Liver (tissue), 9 donors: ENCODE results near the gene CENPF. TPM values are rescaled to one million over a fixed set of nuclear protein-coding genes. Genes with fewer than 3 reads are reported as not detected.

Experiments used
- DNase-seq: peaks from one replicate; pipeline ENCODE4 v3.0.0-alpha.2; 2017; ENCODE audit warnings: low spot score
- H3K27ac ChIP-seq, 2 donors: one replicate each; pipeline ENCODE4 v1.7.0; 2013; ENCODE audit warnings: inconsistent platforms in 2 of 2, low read length in 2 of 2, control low read depth in 1 of 2, low read depth in 1 of 2, mild to moderate bottlenecking in 1 of 2
- H3K27me3 ChIP-seq, 4 donors: one replicate each; pipeline versions ENCODE4 v1.6.1 to v1.7.0; 2013; ENCODE audit warnings: low read length in 3 of 4, inconsistent platforms in 1 of 4, mild to moderate bottlenecking in 1 of 4, moderate library complexity in 1 of 4; ENCODE audit not compliant: control insufficient read depth in 4 of 4, insufficient read depth in 4 of 4
- H3K36me3 ChIP-seq, 4 donors: one replicate each; pipeline versions ENCODE4 v1.6.1 to v1.7.0; 2013; ENCODE audit warnings: low read length in 3 of 4, mild to moderate bottlenecking in 3 of 4, low read depth in 1 of 4, moderate library complexity in 1 of 4; ENCODE audit not compliant: control insufficient read depth in 4 of 4, insufficient read depth in 3 of 4
- H3K4me1 ChIP-seq, 4 donors: one replicate each; pipeline versions ENCODE4 v1.6.1 to v1.7.0; 2013; ENCODE audit warnings: low read length in 3 of 4, mild to moderate bottlenecking in 3 of 4, moderate library complexity in 1 of 4; ENCODE audit not compliant: control insufficient read depth in 4 of 4, insufficient read depth in 4 of 4
- H3K4me3 ChIP-seq, 3 donors: one replicate each; pipeline versions ENCODE4 v1.6.1 to v1.7.0; 2013; ENCODE audit warnings: low read length in 3 of 3, control low read depth in 1 of 3, low read depth in 1 of 3, mild to moderate bottlenecking in 1 of 3
- H3K9ac ChIP-seq, 2 donors: one replicate each; pipeline ENCODE4 v1.7.0; 2013; ENCODE audit warnings: low read length in 2 of 2, mild to moderate bottlenecking in 2 of 2, moderate library complexity in 2 of 2, control low read depth in 1 of 2, low read depth in 1 of 2
- H3K9me3 ChIP-seq, 4 donors: one replicate each; pipeline versions ENCODE4 v1.6.1 to v1.7.0; 2013; ENCODE audit warnings: low read length in 3 of 4; ENCODE audit not compliant: control insufficient read depth in 4 of 4
- ATF3 ChIP-seq: IDR thresholded peaks from 2 replicates; pipeline ENCODE4 v1.6.1; 2016; ENCODE audit warnings: antibody characterized with exemption
- CTCF ChIP-seq: fragments of 150-350 bp; IDR thresholded peaks from 2 replicates; pipeline ENCODE4 v1.5.1; 2017; ENCODE audit warnings: improper control_type of control experiment, low read depth, low read length; ENCODE audit not compliant: missing input control
- EGR1 ChIP-seq, 2 donors: IDR thresholded peaks; 2 replicates each; pipeline ENCODE4 v1.6.1; 2016 to 2018; ENCODE audit warnings: antibody characterized with exemption in 2 of 2, low read depth in 2 of 2
- FOXA1 ChIP-seq: IDR thresholded peaks from 2 replicates; pipeline ENCODE4 v1.6.1; 2016; ENCODE audit warnings: antibody characterized with exemption
- FOXA2 ChIP-seq: IDR thresholded peaks from 2 replicates; pipeline ENCODE4 v1.6.1; 2016; ENCODE audit warnings: antibody characterized with exemption
- GABPA ChIP-seq, 2 donors: IDR thresholded peaks in 1 of 2; conservative IDR thresholded peaks in 1 of 2; 2 replicates each; pipeline ENCODE4 v1.6.1; 2016; ENCODE audit warnings: antibody characterized with exemption in 2 of 2, mild to moderate bottlenecking in 1 of 2, moderate library complexity in 1 of 2
- HNF4A ChIP-seq, 2 donors: conservative IDR thresholded peaks; 2 replicates each; pipeline ENCODE4 v1.6.1; 2016; ENCODE audit warnings: antibody characterized with exemption in 2 of 2, mild to moderate bottlenecking in 2 of 2
- HNF4G ChIP-seq: IDR thresholded peaks from 2 replicates; pipeline ENCODE4 v1.6.1; 2016; ENCODE audit warnings: antibody characterized with exemption
- JUND ChIP-seq, 2 donors: IDR thresholded peaks; 2 replicates each; pipeline ENCODE4 v1.6.1; 2016; ENCODE audit warnings: antibody characterized with exemption in 2 of 2
- MAX ChIP-seq: IDR thresholded peaks from 2 replicates; pipeline ENCODE4 v1.6.1; 2016; ENCODE audit warnings: antibody characterized with exemption
- NR2F2 ChIP-seq: IDR thresholded peaks from 2 replicates; pipeline ENCODE4 v1.6.1; 2016; ENCODE audit warnings: antibody characterized with exemption
- RAD21 ChIP-seq, 2 donors: IDR thresholded peaks; 2 replicates each; pipeline ENCODE4 v1.6.1; 2016; ENCODE audit warnings: antibody characterized with exemption in 2 of 2, mild to moderate bottlenecking in 2 of 2
- REST ChIP-seq: IDR thresholded peaks from 2 replicates; pipeline ENCODE4 v1.6.1; 2016; ENCODE audit warnings: antibody characterized with exemption, mild to moderate bottlenecking
- RXRA ChIP-seq, 2 donors: IDR thresholded peaks; 2 replicates each; pipeline ENCODE4 v1.6.1; 2017 to 2018; ENCODE audit warnings: antibody characterized with exemption in 2 of 2, mild to moderate bottlenecking in 1 of 2
- SP1 ChIP-seq: IDR thresholded peaks from 2 replicates; pipeline ENCODE4 v1.6.1; 2018; ENCODE audit warnings: antibody characterized with exemption, mild to moderate bottlenecking
- TAF1 ChIP-seq: conservative IDR thresholded peaks from 2 replicates; pipeline ENCODE4 v1.6.1; 2016; ENCODE audit warnings: antibody characterized with exemption, mild to moderate bottlenecking
- YY1 ChIP-seq: IDR thresholded peaks from 2 replicates; pipeline ENCODE4 v1.6.1; 2016; ENCODE audit warnings: antibody characterized with exemption, mild to moderate bottlenecking
- ZBTB33 ChIP-seq: IDR thresholded peaks from 2 replicates; pipeline ENCODE4 v1.6.1; 2016; ENCODE audit warnings: antibody characterized with exemption
- WGBS: extraction: QIAGEN DNeasy Blood & Tissue Kit; methylation state at CpG from one replicate; pipeline ENCODE4 v1.1.7; 2013; 5-methylcytosine and 5-hydroxymethylcytosine counted together
- polyA plus RNA-seq, 2 donors: library from polyadenylated mRNA; stranded (reverse) in 1 of 2; unstranded in 1 of 2; fragments of 200-250 nt in 1 of 2; fragments of >200 nt in 1 of 2; fragmentation: Nextera tagmentation in 1 of 2; extraction: Ambion mirVana in 1 of 2; gene quantifications; one replicate each; pipeline versions ENCODE4 v1.2.1 to v1.2.3, GENCODE V29; 2013 to 2015
- total RNA-seq, 2 donors: library from RNA; depleted of rRNA; stranded (reverse); fragments of >200 nt; gene quantifications; one replicate each; pipeline ENCODE4 v1.2.3, GENCODE V29; 2014
- donor health status: healthy.
- donor health status: healthy.
- donor health status: healthy.
- donor health status: healthy.
- donor health status: healthy.

Gene CENPF
- total and polyA plus RNA-seq, 4 donors, result 0.08 to 47.3 (median 1.5) TPM

- H3K4me3 ChIP-seq, result no peak overlapping the region
- TF ChIP-seq FOXA1 (no peak), ZBTB33 (no peak), CTCF (no peak), HNF4A (conservative IDR thresholded peaks at IDR 0.05) (no peak), NR2F2 (no peak), EGR1 (IDR thresholded peaks at IDR 0.05; ENCODE audit: low read depth in 2 of 2) (no peak), REST (no peak), MAX (no peak), HNF4G (no peak), JUND (IDR thresholded peaks at IDR 0.05) (no peak), RAD21 (IDR thresholded peaks at IDR 0.05) (no peak), FOXA2 (no peak), TAF1 (no peak), ATF3 (no peak), SP1 (no peak), YY1 (no peak), GABPA (IDR thresholded peaks at IDR 0.05 in 1 of 2, conservative IDR thresholded peaks at IDR 0.05 in 1 of 2) (no peak), RXRA (IDR thresholded peaks at IDR 0.05) (no peak)
- no peaks in the 10 kb centered on the region for H3K27me3 ChIP-seq
- H3K27ac ChIP-seq, result no peak overlapping the region
- no peaks in the 10 kb centered on the region for H3K9me3 ChIP-seq
- H3K4me1 ChIP-seq, result no peaks in the 10 kb centered on the region
- WGBS, result 72% methylated on average over 4 of the region's 4 CpGs
- no peak overlapping the region for H3K9ac ChIP-seq
- H3K36me3 ChIP-seq, result no peaks in the 10 kb centered on the region
- no peak for DNase-seq
Observed at GRCh38 chr1:214568328-214568727, 34.7 kb upstream of the CENPF start.
